NCI-H2196 treated with DMSO at 0.1 percent for 48 hours (cell line): ENCODE data around the gene ZNHIT1.
"Not testable (repeated sequence)": the region's sequence is repeated elsewhere in the genome, so short reads cannot be mapped to it uniquely, and the experiment has no call there.

Experiments used
- DNase-seq: peaks from one replicate; lab custom pipeline; 2025; ENCODE audit not compliant: unreplicated experiment; lab: John Stamatoyannopoulos, UW

ZNHIT1 gene

GRCh38 chr7:101186844-101187428, 31.0 kb upstream of the ZNHIT1 start:
- no peak for DNase-seq

GRCh38 chr7:101189109-101189508, 28.9 kb upstream of the ZNHIT1 start:
- no peak for DNase-seq

- no peak for DNase-seq
Measured at GRCh38 chr7:101195884-101196283, 22.1 kb upstream of the ZNHIT1 start.

GRCh38 chr7:101197991-101198390, 20.0 kb upstream of the ZNHIT1 start:
- no peak for DNase-seq

- no peak for DNase-seq
Measured at GRCh38 chr7:101198476-101198875, 19.5 kb upstream of the ZNHIT1 start.

GRCh38 chr7:101199522-101199921, 18.4 kb upstream of the ZNHIT1 start:
- DNase-seq, result not testable (repeated sequence)

GRCh38 chr7:101200504-101200861, 17.5 kb upstream of the ZNHIT1 start:
- no peak for DNase-seq

- no peak for DNase-seq
Measured at GRCh38 chr7:101200862-101201599, 16.9 kb upstream of the ZNHIT1 start, which contains the start of gene MOGAT3. MOGAT3 (minus strand) TSS chr7:101201036; CDS start chr7:101200854, 182 bp downstream.

GRCh38 chr7:101201695-101202602, 16.0 kb upstream of the ZNHIT1 start:
- no peak for DNase-seq

- DNase-seq, result no peak
Measured at GRCh38 chr7:101202603-101202918, 15.4 kb upstream of the ZNHIT1 start.

- DNase-seq, result not testable (repeated sequence)
Measured at GRCh38 chr7:101203740-101204738, 13.9 kb upstream of the ZNHIT1 start.

GRCh38 chr7:101205901-101206664, 11.9 kb upstream of the ZNHIT1 start:
- DNase-seq, result no peak

- no peak for DNase-seq
Measured at GRCh38 chr7:101206665-101207042, 11.3 kb upstream of the ZNHIT1 start.

GRCh38 chr7:101207459-101207858, 10.5 kb upstream of the ZNHIT1 start:
- no peak for DNase-seq

GRCh38 chr7:101208794-101209193, 9.2 kb upstream of the ZNHIT1 start:
- no peak for DNase-seq

GRCh38 chr7:101210143-101210542, 7.8 kb upstream of the ZNHIT1 start:
- no peak for DNase-seq

- DNase-seq, result no peak
Measured at GRCh38 chr7:101211501-101211900, 6.5 kb upstream of the ZNHIT1 start.

- DNase-seq, result no peak
Measured at GRCh38 chr7:101212014-101212413, 6.0 kb upstream of the ZNHIT1 start.

- no peak for DNase-seq
Measured at GRCh38 chr7:101216001-101216859, 1.7 kb upstream of the ZNHIT1 start.
